HL-60 (cell line): ENCODE results near the gene INPP4B.

Experiments
- DNase-seq, 2 experiments: peaks; one replicate each; pipeline ENCODE4 v3.0.0-alpha.2; 2010 to 2020; ENCODE audit warnings: low read depth in 1 of 2, low spot score in 1 of 2
- H3K27ac ChIP-seq: fragments of 250-450 bp; sonication (Bioruptor Pico); replicated peaks from 2 replicates; pipeline ENCODE4 v1.5.1; 2020; ENCODE audit warnings: mild to moderate bottlenecking, moderate library complexity
- H3K27me3 ChIP-seq: fragments of 250-450 bp; sonication (Bioruptor Pico); 2 replicates; pipeline ENCODE4 v1.5.1; 2021; ENCODE audit warnings: mild to moderate bottlenecking, moderate library complexity; ENCODE audit not compliant: insufficient read depth, poor library complexity, severe bottlenecking
- H3K4me3 ChIP-seq: replicated peaks from 2 replicates; pipeline ENCODE4 v1.5.1; 2011; ENCODE audit warnings: mild to moderate bottlenecking, control low read depth, low read length; ENCODE audit not compliant: insufficient read depth
- GABPA ChIP-seq: IDR thresholded peaks from 2 replicates; pipeline ENCODE4 v1.6.1; 2012; ENCODE audit warnings: low read depth
- POLR2AphosphoS5 ChIP-seq: IDR thresholded peaks from 2 replicates; pipeline ENCODE4 v1.6.1; 2012; ENCODE audit warnings: low read depth
- SPI1 ChIP-seq: IDR thresholded peaks from 2 replicates; pipeline ENCODE4 v1.6.1; 2012; ENCODE audit warnings: low read depth, mild to moderate bottlenecking, borderline replicate concordance
- TF ChIP-seq, protein P1 (sequence below): IDR thresholded peaks from 2 replicates; pipeline ENCODE4 v1.6.1; 2012; ENCODE audit warnings: low read depth; ENCODE audit not compliant: insufficient replicate concordance
- TF ChIP-seq, protein P2 (sequence below): IDR thresholded peaks from one replicate; pipeline ENCODE4 v1.5.1; 2011; ENCODE audit warnings: low read length, control low read depth, inconsistent platforms; ENCODE audit not compliant: insufficient read depth

INPP4B gene

DNA sequence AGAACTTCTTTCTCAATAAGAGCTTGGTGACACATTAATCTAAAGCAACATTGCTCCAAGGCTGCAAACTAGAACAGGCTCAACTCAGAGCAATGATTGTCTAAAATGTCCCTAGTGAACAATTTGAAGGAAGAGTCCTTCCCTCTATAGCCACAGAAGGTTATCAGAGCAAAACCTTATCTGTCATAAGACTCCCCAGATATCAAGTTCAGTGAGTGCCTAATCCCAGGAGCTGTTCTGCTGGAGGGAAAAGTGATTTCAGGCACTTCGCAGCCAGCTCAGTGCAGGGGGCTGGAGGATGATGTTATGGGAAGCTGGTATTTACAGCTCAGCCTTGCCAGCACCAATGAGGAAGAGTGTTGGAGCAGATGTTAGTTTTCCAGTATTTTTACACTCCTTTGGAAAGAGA, 497.5 kb downstream of the INPP4B start:
- TF ChIP-seq, protein P1, sequence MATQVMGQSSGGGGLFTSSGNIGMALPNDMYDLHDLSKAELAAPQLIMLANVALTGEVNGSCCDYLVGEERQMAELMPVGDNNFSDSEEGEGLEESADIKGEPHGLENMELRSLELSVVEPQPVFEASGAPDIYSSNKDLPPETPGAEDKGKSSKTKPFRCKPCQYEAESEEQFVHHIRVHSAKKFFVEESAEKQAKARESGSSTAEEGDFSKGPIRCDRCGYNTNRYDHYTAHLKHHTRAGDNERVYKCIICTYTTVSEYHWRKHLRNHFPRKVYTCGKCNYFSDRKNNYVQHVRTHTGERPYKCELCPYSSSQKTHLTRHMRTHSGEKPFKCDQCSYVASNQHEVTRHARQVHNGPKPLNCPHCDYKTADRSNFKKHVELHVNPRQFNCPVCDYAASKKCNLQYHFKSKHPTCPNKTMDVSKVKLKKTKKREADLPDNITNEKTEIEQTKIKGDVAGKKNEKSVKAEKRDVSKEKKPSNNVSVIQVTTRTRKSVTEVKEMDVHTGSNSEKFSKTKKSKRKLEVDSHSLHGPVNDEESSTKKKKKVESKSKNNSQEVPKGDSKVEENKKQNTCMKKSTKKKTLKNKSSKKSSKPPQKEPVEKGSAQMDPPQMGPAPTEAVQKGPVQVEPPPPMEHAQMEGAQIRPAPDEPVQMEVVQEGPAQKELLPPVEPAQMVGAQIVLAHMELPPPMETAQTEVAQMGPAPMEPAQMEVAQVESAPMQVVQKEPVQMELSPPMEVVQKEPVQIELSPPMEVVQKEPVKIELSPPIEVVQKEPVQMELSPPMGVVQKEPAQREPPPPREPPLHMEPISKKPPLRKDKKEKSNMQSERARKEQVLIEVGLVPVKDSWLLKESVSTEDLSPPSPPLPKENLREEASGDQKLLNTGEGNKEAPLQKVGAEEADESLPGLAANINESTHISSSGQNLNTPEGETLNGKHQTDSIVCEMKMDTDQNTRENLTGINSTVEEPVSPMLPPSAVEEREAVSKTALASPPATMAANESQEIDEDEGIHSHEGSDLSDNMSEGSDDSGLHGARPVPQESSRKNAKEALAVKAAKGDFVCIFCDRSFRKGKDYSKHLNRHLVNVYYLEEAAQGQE = no peak
- TF ChIP-seq POLR2AphosphoS5 = no peak
- TF ChIP-seq, protein P2, sequence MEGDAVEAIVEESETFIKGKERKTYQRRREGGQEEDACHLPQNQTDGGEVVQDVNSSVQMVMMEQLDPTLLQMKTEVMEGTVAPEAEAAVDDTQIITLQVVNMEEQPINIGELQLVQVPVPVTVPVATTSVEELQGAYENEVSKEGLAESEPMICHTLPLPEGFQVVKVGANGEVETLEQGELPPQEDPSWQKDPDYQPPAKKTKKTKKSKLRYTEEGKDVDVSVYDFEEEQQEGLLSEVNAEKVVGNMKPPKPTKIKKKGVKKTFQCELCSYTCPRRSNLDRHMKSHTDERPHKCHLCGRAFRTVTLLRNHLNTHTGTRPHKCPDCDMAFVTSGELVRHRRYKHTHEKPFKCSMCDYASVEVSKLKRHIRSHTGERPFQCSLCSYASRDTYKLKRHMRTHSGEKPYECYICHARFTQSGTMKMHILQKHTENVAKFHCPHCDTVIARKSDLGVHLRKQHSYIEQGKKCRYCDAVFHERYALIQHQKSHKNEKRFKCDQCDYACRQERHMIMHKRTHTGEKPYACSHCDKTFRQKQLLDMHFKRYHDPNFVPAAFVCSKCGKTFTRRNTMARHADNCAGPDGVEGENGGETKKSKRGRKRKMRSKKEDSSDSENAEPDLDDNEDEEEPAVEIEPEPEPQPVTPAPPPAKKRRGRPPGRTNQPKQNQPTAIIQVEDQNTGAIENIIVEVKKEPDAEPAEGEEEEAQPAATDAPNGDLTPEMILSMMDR = no peak
- no peak for TF ChIP-seq GABPA
- TF ChIP-seq SPI1 = no peak
- no peak overlapping the region for H3K4me3 ChIP-seq
- DNase-seq = no peak
- no peaks in the 10 kb centered on the region for H3K27me3 ChIP-seq
- no peak overlapping the region for H3K27ac ChIP-seq

DNA sequence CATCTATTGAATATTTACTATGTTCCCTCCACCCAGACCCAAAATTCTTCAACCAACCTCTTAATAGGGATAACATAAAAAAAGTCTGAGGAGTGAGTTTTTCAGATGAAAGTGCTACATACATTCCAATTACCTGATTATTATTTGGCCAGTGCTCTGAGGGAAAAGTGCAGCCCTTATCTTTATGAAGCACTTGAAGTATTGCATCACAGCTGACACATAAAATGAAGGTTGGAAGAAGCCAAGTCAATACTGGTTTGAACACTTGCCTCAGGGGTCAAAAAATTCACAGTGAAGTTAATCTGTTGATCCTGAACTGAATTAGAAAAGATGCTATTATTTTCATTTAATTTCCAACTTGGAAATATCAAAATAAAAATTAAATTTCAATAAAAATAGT, 498.9 kb downstream of the INPP4B start:
- Histone ChIP-seq H3K4me3 (no peak overlapping the region), H3K27me3 (no peaks in the 10 kb centered on the region), H3K27ac (no peak overlapping the region)
- TF ChIP-seq, protein P1 = no peak
- TF ChIP-seq SPI1 = no peak
- no peak for TF ChIP-seq POLR2AphosphoS5
- no peak for TF ChIP-seq GABPA
- TF ChIP-seq, protein P2 = no peak
- DNase-seq = no peak

DNA sequence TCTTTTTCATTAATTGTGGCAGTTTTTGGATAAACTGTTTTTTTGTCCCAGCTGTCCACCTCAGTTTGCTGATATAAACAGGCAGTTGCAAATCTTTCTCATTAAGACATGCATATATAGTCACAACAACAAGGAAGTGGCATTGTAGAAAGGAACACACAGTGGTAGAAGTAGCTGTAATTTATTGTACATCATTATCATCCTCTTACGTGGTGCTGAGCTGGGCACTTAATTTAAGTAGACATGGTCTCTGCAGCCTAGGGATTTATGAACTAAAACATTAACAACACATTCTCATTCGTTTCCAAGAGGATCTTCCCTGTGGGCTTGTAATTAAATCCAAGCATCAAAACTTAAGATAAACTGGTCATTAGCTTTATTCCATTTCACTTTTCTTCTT, 500.2 kb downstream of the INPP4B start:
- DNase-seq = no peak
- no peak overlapping the region for H3K27ac ChIP-seq
- no peaks in the 10 kb centered on the region for H3K27me3 ChIP-seq
- TF ChIP-seq GABPA (no peak), POLR2AphosphoS5 (no peak), SPI1 (no peak)
- TF ChIP-seq, protein P1 = no peak
- TF ChIP-seq, protein P2 = no peak
- H3K4me3 ChIP-seq = no peak overlapping the region
